ENCODE data around the gene DHH.
A peak's percentile ranks its signal among the peaks of the same experiment; 100 is the strongest.
"Not testable (repeated sequence)": the region's sequence is repeated elsewhere in the genome, so short reads cannot be mapped to it uniquely, and the experiment has no call there.

The DHH gene

GRCh38 chr12:49094160-49094974 lies at the start of gene DHH:
Gene DHH, minus strand, starts transcription at chr12:49094801. Its CDS starts 289 bp downstream, at chr12:49094512.
- Histone ChIP-seq H3K4me1 (ENCODE audit: control insufficient read depth in 1 of 2, insufficient read depth in 2 of 2, low read length in 2 of 2) (peaks cover 29 to 32% of the 10 kb centered on the region in 2 donors), H3K9ac (ENCODE audit: low read depth in 1 of 2, low read length in 2 of 2) (no peak within 1 kb of the TSS), H3K27me3 (ENCODE audit: control insufficient read depth in 1 of 2, insufficient read depth in 2 of 2, low read length in 2 of 2) (peaks cover 50 to 58% of the 10 kb centered on the region in 2 donors), H3K4me3 (ENCODE audit: low read depth in 1 of 2, low read length in 2 of 2) (peak within 1 kb of the TSS; percentile 36 to 40), H3K9me3 (ENCODE audit: control insufficient read depth in 1 of 2, low read length in 2 of 2) (no peaks in the 10 kb centered on the region), H3K27ac (ENCODE audit: low read depth, low read length) (no peak within 1 kb of the TSS), H3K36me3 (ENCODE audit: control insufficient read depth in 1 of 2, insufficient read depth in 2 of 2, low read length in 2 of 2) (peaks cover 14 to 17% of the 10 kb centered on the region in 2 donors)

GRCh38 chr12:49144384-49144783 lies 49.8 kb upstream of the DHH start:
- Histone ChIP-seq H3K9me3 (ENCODE audit: control insufficient read depth in 1 of 2, low read length in 2 of 2) (no peaks in the 10 kb centered on the region), H3K36me3 (ENCODE audit: control insufficient read depth in 1 of 2, insufficient read depth in 2 of 2, low read length in 2 of 2) (no peaks in the 10 kb centered on the region), H3K9ac (ENCODE audit: low read depth in 1 of 2, low read length in 2 of 2) (no peak overlapping the region), H3K4me3 (ENCODE audit: low read depth in 1 of 2, low read length in 2 of 2) (no peak overlapping the region), H3K27ac (ENCODE audit: low read depth, low read length) (no peak overlapping the region), H3K4me1 (ENCODE audit: control insufficient read depth in 1 of 2, insufficient read depth in 2 of 2, low read length in 2 of 2) (no peaks in the 10 kb centered on the region), H3K27me3 (ENCODE audit: control insufficient read depth in 1 of 2, insufficient read depth in 2 of 2, low read length in 2 of 2) (no peaks in the 10 kb centered on the region)

GRCh38 chr12:49138999-49139398 lies 44.4 kb upstream of the DHH start:
- Histone ChIP-seq H3K4me1 (ENCODE audit: control insufficient read depth in 1 of 2, insufficient read depth in 2 of 2, low read length in 2 of 2) (no peaks in the 10 kb centered on the region), H3K9me3 (ENCODE audit: control insufficient read depth in 1 of 2, low read length in 2 of 2) (no peaks in the 10 kb centered on the region), H3K36me3 (ENCODE audit: control insufficient read depth in 1 of 2, insufficient read depth in 2 of 2, low read length in 2 of 2) (no peaks in the 10 kb centered on the region), H3K27ac (ENCODE audit: low read depth, low read length) (no peak overlapping the region), H3K4me3 (ENCODE audit: low read depth in 1 of 2, low read length in 2 of 2) (no peak overlapping the region), H3K27me3 (ENCODE audit: control insufficient read depth in 1 of 2, insufficient read depth in 2 of 2, low read length in 2 of 2) (no peaks in the 10 kb centered on the region), H3K9ac (ENCODE audit: low read depth in 1 of 2, low read length in 2 of 2) (no peak overlapping the region)

- H3K4me3 ChIP-seq (ENCODE audit: low read depth in 1 of 2, low read length in 2 of 2): no peak overlapping the region
- no peak overlapping the region for H3K9ac ChIP-seq (ENCODE audit: low read depth in 1 of 2, low read length in 2 of 2)
- no peak overlapping the region for H3K27ac ChIP-seq (ENCODE audit: low read depth, low read length)
- no peaks in the 10 kb centered on the region for H3K9me3 ChIP-seq (ENCODE audit: control insufficient read depth in 1 of 2, low read length in 2 of 2)
- H3K36me3 ChIP-seq (ENCODE audit: control insufficient read depth in 1 of 2, insufficient read depth in 2 of 2, low read length in 2 of 2): no peaks in the 10 kb centered on the region
- H3K4me1 ChIP-seq (ENCODE audit: control insufficient read depth in 1 of 2, insufficient read depth in 2 of 2, low read length in 2 of 2): no peaks in the 10 kb centered on the region
- H3K27me3 ChIP-seq (ENCODE audit: control insufficient read depth in 1 of 2, insufficient read depth in 2 of 2, low read length in 2 of 2): no peaks in the 10 kb centered on the region
These were observed 44.0 kb upstream of the DHH start for GRCh38 chr12:49138587-49138986.

- H3K4me3 ChIP-seq (ENCODE audit: low read depth in 1 of 2, low read length in 2 of 2): no peak overlapping the region
- no peaks in the 10 kb centered on the region for H3K36me3 ChIP-seq (ENCODE audit: control insufficient read depth in 1 of 2, insufficient read depth in 2 of 2, low read length in 2 of 2)
- no peaks in the 10 kb centered on the region for H3K9me3 ChIP-seq (ENCODE audit: control insufficient read depth in 1 of 2, low read length in 2 of 2)
- H3K27me3 ChIP-seq (ENCODE audit: control insufficient read depth in 1 of 2, insufficient read depth in 2 of 2, low read length in 2 of 2): no peaks in the 10 kb centered on the region
- H3K4me1 ChIP-seq (ENCODE audit: control insufficient read depth in 1 of 2, insufficient read depth in 2 of 2, low read length in 2 of 2): peaks cover 0 to 6% of the 10 kb centered on the region in 2 donors
- no peak overlapping the region for H3K27ac ChIP-seq (ENCODE audit: low read depth, low read length)
- H3K9ac ChIP-seq (ENCODE audit: low read depth in 1 of 2, low read length in 2 of 2): no peak overlapping the region
These were observed 42.9 kb upstream of the DHH start for GRCh38 chr12:49137476-49137875.

GRCh38 chr12:49136997-49137396 lies 42.4 kb upstream of the DHH start:
- H3K27me3 ChIP-seq (ENCODE audit: control insufficient read depth in 1 of 2, insufficient read depth in 2 of 2, low read length in 2 of 2); H3K4me3 ChIP-seq (ENCODE audit: low read depth in 1 of 2, low read length in 2 of 2); H3K9ac ChIP-seq (ENCODE audit: low read depth in 1 of 2, low read length in 2 of 2); H3K9me3 ChIP-seq (ENCODE audit: control insufficient read depth in 1 of 2, low read length in 2 of 2); H3K36me3 ChIP-seq (ENCODE audit: control insufficient read depth in 1 of 2, insufficient read depth in 2 of 2, low read length in 2 of 2); H3K27ac ChIP-seq (ENCODE audit: low read depth, low read length): not testable (repeated sequence)
- H3K4me1 ChIP-seq (ENCODE audit: control insufficient read depth in 1 of 2, insufficient read depth in 2 of 2, low read length in 2 of 2): peaks cover 0 to 10% of the 10 kb centered on the region in 2 donors

GRCh38 chr12:49133590-49133989 lies 39.0 kb upstream of the DHH start:
- no peaks in the 10 kb centered on the region for H3K9me3 ChIP-seq (ENCODE audit: control insufficient read depth in 1 of 2, low read length in 2 of 2)
- H3K27ac ChIP-seq (ENCODE audit: low read depth, low read length): no peak overlapping the region
- H3K36me3 ChIP-seq (ENCODE audit: control insufficient read depth in 1 of 2, insufficient read depth in 2 of 2, low read length in 2 of 2): peaks cover 9 to 12% of the 10 kb centered on the region in 2 donors
- no peak overlapping the region for H3K9ac ChIP-seq (ENCODE audit: low read depth in 1 of 2, low read length in 2 of 2)
- peaks cover 15 to 22% of the 10 kb centered on the region in 2 donors for H3K4me1 ChIP-seq (ENCODE audit: control insufficient read depth in 1 of 2, insufficient read depth in 2 of 2, low read length in 2 of 2)
- H3K27me3 ChIP-seq (ENCODE audit: control insufficient read depth in 1 of 2, insufficient read depth in 2 of 2, low read length in 2 of 2): no peaks in the 10 kb centered on the region
- H3K4me3 ChIP-seq (ENCODE audit: low read depth in 1 of 2, low read length in 2 of 2): no peak overlapping the region

GRCh38 chr12:49133014-49133413 lies 38.4 kb upstream of the DHH start:
- peaks cover 10 to 12% of the 10 kb centered on the region in 2 donors for H3K36me3 ChIP-seq (ENCODE audit: control insufficient read depth in 1 of 2, insufficient read depth in 2 of 2, low read length in 2 of 2)
- H3K4me3 ChIP-seq (ENCODE audit: low read depth in 1 of 2, low read length in 2 of 2): no peak overlapping the region
- no peak overlapping the region for H3K9ac ChIP-seq (ENCODE audit: low read depth in 1 of 2, low read length in 2 of 2)
- H3K4me1 ChIP-seq (ENCODE audit: control insufficient read depth in 1 of 2, insufficient read depth in 2 of 2, low read length in 2 of 2): peaks cover 15 to 22% of the 10 kb centered on the region in 2 donors
- H3K9me3 ChIP-seq (ENCODE audit: control insufficient read depth in 1 of 2, low read length in 2 of 2): no peaks in the 10 kb centered on the region
- no peaks in the 10 kb centered on the region for H3K27me3 ChIP-seq (ENCODE audit: control insufficient read depth in 1 of 2, insufficient read depth in 2 of 2, low read length in 2 of 2)
- H3K27ac ChIP-seq (ENCODE audit: low read depth, low read length): no peak overlapping the region

GRCh38 chr12:49131894-49132461 lies 37.4 kb upstream of the DHH start:
- Histone ChIP-seq H3K9me3 (ENCODE audit: control insufficient read depth in 1 of 2, low read length in 2 of 2) (no peaks in the 10 kb centered on the region), H3K4me1 (ENCODE audit: control insufficient read depth in 1 of 2, insufficient read depth in 2 of 2, low read length in 2 of 2) (peaks cover 15 to 22% of the 10 kb centered on the region in 2 donors), H3K27ac (ENCODE audit: low read depth, low read length) (peak overlapping the region; percentile 73), H3K27me3 (ENCODE audit: control insufficient read depth in 1 of 2, insufficient read depth in 2 of 2, low read length in 2 of 2) (no peaks in the 10 kb centered on the region), H3K9ac (ENCODE audit: low read depth in 1 of 2, low read length in 2 of 2) (peak overlapping the region; percentile 53 to 68), H3K4me3 (ENCODE audit: low read depth in 1 of 2, low read length in 2 of 2) (peak overlapping the region; percentile 61 to 89), H3K36me3 (ENCODE audit: control insufficient read depth in 1 of 2, insufficient read depth in 2 of 2, low read length in 2 of 2) (peaks cover 17 to 22% of the 10 kb centered on the region in 2 donors)

- H3K4me3 ChIP-seq (ENCODE audit: low read depth in 1 of 2, low read length in 2 of 2): peak within 1 kb of the TSS; percentile 78 to 97
- H3K9me3 ChIP-seq (ENCODE audit: control insufficient read depth in 1 of 2, low read length in 2 of 2): no peaks in the 10 kb centered on the region
- H3K9ac ChIP-seq (ENCODE audit: low read depth in 1 of 2, low read length in 2 of 2): peak within 1 kb of the TSS; percentile 99
- no peaks in the 10 kb centered on the region for H3K27me3 ChIP-seq (ENCODE audit: control insufficient read depth in 1 of 2, insufficient read depth in 2 of 2, low read length in 2 of 2)
- peaks cover 15 to 22% of the 10 kb centered on the region in 2 donors for H3K4me1 ChIP-seq (ENCODE audit: control insufficient read depth in 1 of 2, insufficient read depth in 2 of 2, low read length in 2 of 2)
- H3K36me3 ChIP-seq (ENCODE audit: control insufficient read depth in 1 of 2, insufficient read depth in 2 of 2, low read length in 2 of 2): peaks cover 17 to 24% of the 10 kb centered on the region in 2 donors
- peak within 1 kb of the TSS; percentile 99 for H3K27ac ChIP-seq (ENCODE audit: low read depth, low read length)
These were observed 36.7 kb upstream of the DHH start, which contains the start of gene TUBA1B for GRCh38 chr12:49131051-49131893. Gene TUBA1B, minus strand, starts transcription at chr12:49131395. Its CDS starts 95 bp downstream, at chr12:49131300.

Measured in duodenal mucosa (tissue), 2 donors.